ENCODE data around the gene UPK3B.
"Not testable (repeated sequence)": the region's sequence is repeated elsewhere in the genome, so short reads cannot be mapped to it uniquely, and the experiment has no call there.

GRCh38 chr7:76476742-76477474 is 33.4 kb upstream of the UPK3B start:
- TF ChIP-seq EZH2 (IDR thresholded peaks at IDR 0.05; ENCODE audit: borderline replicate concordance, low read depth, low read length, severe bottlenecking) = not testable (repeated sequence)
- TF ChIP-seq, protein P1, sequence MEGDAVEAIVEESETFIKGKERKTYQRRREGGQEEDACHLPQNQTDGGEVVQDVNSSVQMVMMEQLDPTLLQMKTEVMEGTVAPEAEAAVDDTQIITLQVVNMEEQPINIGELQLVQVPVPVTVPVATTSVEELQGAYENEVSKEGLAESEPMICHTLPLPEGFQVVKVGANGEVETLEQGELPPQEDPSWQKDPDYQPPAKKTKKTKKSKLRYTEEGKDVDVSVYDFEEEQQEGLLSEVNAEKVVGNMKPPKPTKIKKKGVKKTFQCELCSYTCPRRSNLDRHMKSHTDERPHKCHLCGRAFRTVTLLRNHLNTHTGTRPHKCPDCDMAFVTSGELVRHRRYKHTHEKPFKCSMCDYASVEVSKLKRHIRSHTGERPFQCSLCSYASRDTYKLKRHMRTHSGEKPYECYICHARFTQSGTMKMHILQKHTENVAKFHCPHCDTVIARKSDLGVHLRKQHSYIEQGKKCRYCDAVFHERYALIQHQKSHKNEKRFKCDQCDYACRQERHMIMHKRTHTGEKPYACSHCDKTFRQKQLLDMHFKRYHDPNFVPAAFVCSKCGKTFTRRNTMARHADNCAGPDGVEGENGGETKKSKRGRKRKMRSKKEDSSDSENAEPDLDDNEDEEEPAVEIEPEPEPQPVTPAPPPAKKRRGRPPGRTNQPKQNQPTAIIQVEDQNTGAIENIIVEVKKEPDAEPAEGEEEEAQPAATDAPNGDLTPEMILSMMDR (IDR thresholded peaks at IDR 0.05; ENCODE audit: borderline replicate concordance, extremely low read depth, low read length, poor library complexity, severe bottlenecking) = not testable (repeated sequence)

All from DND-41 (cell line).